Activated CD8-positive, alpha-beta memory T cell treated with anti-CD3 and anti-CD28 coated beads for 24 hours (primary cell): ENCODE data around the gene SLC39A8.
"Not testable (repeated sequence)": the region's sequence is repeated elsewhere in the genome, so short reads cannot be mapped to it uniquely, and the experiment has no call there.

Experiments used
- DNase-seq: peaks from one replicate; pipeline ENCODE4 v3.0.0-alpha.2; 2020

SLC39A8 gene

GRCh38 chr4:102344954-102345794 lies at the start of gene SLC39A8:
Gene SLC39A8 (minus strand): TSS chr4:102345482. CDS start chr4:102344662, 820 bp downstream.
- DNase-seq, result peak; percentile 93

- no peak for DNase-seq
Measured at GRCh38 chr4:102392033-102392744, 46.9 kb upstream of the SLC39A8 start.

GRCh38 chr4:102390438-102390837 lies 45.2 kb upstream of the SLC39A8 start:
- no peak for DNase-seq

GRCh38 chr4:102388611-102389010 lies 43.3 kb upstream of the SLC39A8 start:
- no peak for DNase-seq

GRCh38 chr4:102387552-102388150 lies 42.4 kb upstream of the SLC39A8 start:
- DNase-seq, result no peak

GRCh38 chr4:102386966-102387365 lies 41.7 kb upstream of the SLC39A8 start:
- DNase-seq, result no peak

GRCh38 chr4:102380253-102380652 lies 35.0 kb upstream of the SLC39A8 start:
- not testable (repeated sequence) for DNase-seq

GRCh38 chr4:102362922-102363432 lies 17.7 kb upstream of the SLC39A8 start:
- DNase-seq, result no peak

GRCh38 chr4:102358128-102358527 lies 12.8 kb upstream of the SLC39A8 start:
- no peak for DNase-seq

- DNase-seq, result not testable (repeated sequence)
Measured at GRCh38 chr4:102357637-102358036, 12.4 kb upstream of the SLC39A8 start.

- DNase-seq, result no peak
Measured at GRCh38 chr4:102356562-102357202, 11.4 kb upstream of the SLC39A8 start.

- DNase-seq, result no peak
Measured at GRCh38 chr4:102355748-102356147, 10.5 kb upstream of the SLC39A8 start.

GRCh38 chr4:102354671-102355454 lies 9.6 kb upstream of the SLC39A8 start:
- no peak for DNase-seq

GRCh38 chr4:102352781-102353180 lies 7.5 kb upstream of the SLC39A8 start:
- no peak for DNase-seq

GRCh38 chr4:102350634-102351033 lies 5.4 kb upstream of the SLC39A8 start:
- no peak for DNase-seq

- no peak for DNase-seq
Measured at GRCh38 chr4:102348701-102349100, 3.4 kb upstream of the SLC39A8 start.

GRCh38 chr4:102345795-102346100 lies 466 bp upstream of the SLC39A8 start:
- DNase-seq, result no peak

- peak; percentile 89 for DNase-seq
Measured at GRCh38 chr4:102344520-102344953, 745 bp downstream of the SLC39A8 start.

GRCh38 chr4:102343964-102344519 lies 1.2 kb downstream of the SLC39A8 start:
- DNase-seq, result no peak

GRCh38 chr4:102342404-102343074 lies 2.7 kb downstream of the SLC39A8 start:
- DNase-seq, result no peak

GRCh38 chr4:102341201-102341600 lies 4.1 kb downstream of the SLC39A8 start:
- no peak for DNase-seq
